Liver (tissue), 9 donors: ENCODE results near the gene SLC12A2. TPM values are rescaled to one million over a fixed set of nuclear protein-coding genes. Genes with fewer than 3 reads are reported as not detected.

Experiments used
- DNase-seq: peaks from one replicate; pipeline ENCODE4 v3.0.0-alpha.2; 2017; ENCODE audit warnings: low spot score
- H3K27ac ChIP-seq, 2 donors: one replicate each; pipeline ENCODE4 v1.7.0; 2013; ENCODE audit warnings: inconsistent platforms in 2 of 2, low read length in 2 of 2, control low read depth in 1 of 2, low read depth in 1 of 2, mild to moderate bottlenecking in 1 of 2
- H3K27me3 ChIP-seq, 4 donors: one replicate each; pipeline versions ENCODE4 v1.6.1 to v1.7.0; 2013; ENCODE audit warnings: low read length in 3 of 4, inconsistent platforms in 1 of 4, mild to moderate bottlenecking in 1 of 4, moderate library complexity in 1 of 4; ENCODE audit not compliant: control insufficient read depth in 4 of 4, insufficient read depth in 4 of 4
- H3K36me3 ChIP-seq, 4 donors: one replicate each; pipeline versions ENCODE4 v1.6.1 to v1.7.0; 2013; ENCODE audit warnings: low read length in 3 of 4, mild to moderate bottlenecking in 3 of 4, low read depth in 1 of 4, moderate library complexity in 1 of 4; ENCODE audit not compliant: control insufficient read depth in 4 of 4, insufficient read depth in 3 of 4
- H3K4me1 ChIP-seq, 4 donors: one replicate each; pipeline versions ENCODE4 v1.6.1 to v1.7.0; 2013; ENCODE audit warnings: low read length in 3 of 4, mild to moderate bottlenecking in 3 of 4, moderate library complexity in 1 of 4; ENCODE audit not compliant: control insufficient read depth in 4 of 4, insufficient read depth in 4 of 4
- H3K4me3 ChIP-seq, 3 donors: one replicate each; pipeline versions ENCODE4 v1.6.1 to v1.7.0; 2013; ENCODE audit warnings: low read length in 3 of 3, control low read depth in 1 of 3, low read depth in 1 of 3, mild to moderate bottlenecking in 1 of 3
- H3K9ac ChIP-seq, 2 donors: one replicate each; pipeline ENCODE4 v1.7.0; 2013; ENCODE audit warnings: low read length in 2 of 2, mild to moderate bottlenecking in 2 of 2, moderate library complexity in 2 of 2, control low read depth in 1 of 2, low read depth in 1 of 2
- H3K9me3 ChIP-seq, 4 donors: one replicate each; pipeline versions ENCODE4 v1.6.1 to v1.7.0; 2013; ENCODE audit warnings: low read length in 3 of 4; ENCODE audit not compliant: control insufficient read depth in 4 of 4
- CTCF ChIP-seq: fragments of 150-350 bp; IDR thresholded peaks from 2 replicates; pipeline ENCODE4 v1.5.1; 2017; ENCODE audit warnings: improper control_type of control experiment, low read depth, low read length; ENCODE audit not compliant: missing input control
- EGR1 ChIP-seq, 2 donors: IDR thresholded peaks; 2 replicates each; pipeline ENCODE4 v1.6.1; 2016 to 2018; ENCODE audit warnings: antibody characterized with exemption in 2 of 2, low read depth in 2 of 2
- FOXA1 ChIP-seq: IDR thresholded peaks from 2 replicates; pipeline ENCODE4 v1.6.1; 2016; ENCODE audit warnings: antibody characterized with exemption
- GABPA ChIP-seq, 2 donors: IDR thresholded peaks in 1 of 2; conservative IDR thresholded peaks in 1 of 2; 2 replicates each; pipeline ENCODE4 v1.6.1; 2016; ENCODE audit warnings: antibody characterized with exemption in 2 of 2, mild to moderate bottlenecking in 1 of 2, moderate library complexity in 1 of 2
- HNF4A ChIP-seq, 2 donors: conservative IDR thresholded peaks; 2 replicates each; pipeline ENCODE4 v1.6.1; 2016; ENCODE audit warnings: antibody characterized with exemption in 2 of 2, mild to moderate bottlenecking in 2 of 2
- HNF4G ChIP-seq: IDR thresholded peaks from 2 replicates; pipeline ENCODE4 v1.6.1; 2016; ENCODE audit warnings: antibody characterized with exemption
- JUND ChIP-seq, 2 donors: IDR thresholded peaks; 2 replicates each; pipeline ENCODE4 v1.6.1; 2016; ENCODE audit warnings: antibody characterized with exemption in 2 of 2
- NR2F2 ChIP-seq: IDR thresholded peaks from 2 replicates; pipeline ENCODE4 v1.6.1; 2016; ENCODE audit warnings: antibody characterized with exemption
- RAD21 ChIP-seq, 2 donors: IDR thresholded peaks; 2 replicates each; pipeline ENCODE4 v1.6.1; 2016; ENCODE audit warnings: antibody characterized with exemption in 2 of 2, mild to moderate bottlenecking in 2 of 2
- RXRA ChIP-seq, 2 donors: IDR thresholded peaks; 2 replicates each; pipeline ENCODE4 v1.6.1; 2017 to 2018; ENCODE audit warnings: antibody characterized with exemption in 2 of 2, mild to moderate bottlenecking in 1 of 2
- SP1 ChIP-seq: IDR thresholded peaks from 2 replicates; pipeline ENCODE4 v1.6.1; 2018; ENCODE audit warnings: antibody characterized with exemption, mild to moderate bottlenecking
- TAF1 ChIP-seq: conservative IDR thresholded peaks from 2 replicates; pipeline ENCODE4 v1.6.1; 2016; ENCODE audit warnings: antibody characterized with exemption, mild to moderate bottlenecking
- YY1 ChIP-seq: IDR thresholded peaks from 2 replicates; pipeline ENCODE4 v1.6.1; 2016; ENCODE audit warnings: antibody characterized with exemption, mild to moderate bottlenecking
- ZBTB33 ChIP-seq: IDR thresholded peaks from 2 replicates; pipeline ENCODE4 v1.6.1; 2016; ENCODE audit warnings: antibody characterized with exemption
- WGBS: extraction: QIAGEN DNeasy Blood & Tissue Kit; methylation state at CpG from one replicate; pipeline ENCODE4 v1.1.7; 2013; 5-methylcytosine and 5-hydroxymethylcytosine counted together
- polyA plus RNA-seq, 2 donors: library from polyadenylated mRNA; stranded (reverse) in 1 of 2; unstranded in 1 of 2; fragments of 200-250 nt in 1 of 2; fragments of >200 nt in 1 of 2; fragmentation: Nextera tagmentation in 1 of 2; extraction: Ambion mirVana in 1 of 2; gene quantifications; one replicate each; pipeline versions ENCODE4 v1.2.1 to v1.2.3, GENCODE V29; 2013 to 2015
- total RNA-seq, 2 donors: library from RNA; depleted of rRNA; stranded (reverse); fragments of >200 nt; gene quantifications; one replicate each; pipeline ENCODE4 v1.2.3, GENCODE V29; 2014
- TF ChIP-seq, protein P1 (sequence below): IDR thresholded peaks from 2 replicates; pipeline ENCODE4 v1.6.1; 2016; ENCODE audit warnings: antibody characterized with exemption
- TF ChIP-seq, protein P2 (sequence below): IDR thresholded peaks from 2 replicates; pipeline ENCODE4 v1.6.1; 2016; ENCODE audit warnings: antibody characterized with exemption
- TF ChIP-seq, protein P3 (sequence below): IDR thresholded peaks from 2 replicates; pipeline ENCODE4 v1.6.1; 2016; ENCODE audit warnings: antibody characterized with exemption, mild to moderate bottlenecking
- donor health status: healthy.
- donor health status: healthy.
- donor health status: healthy.
- donor health status: healthy.
- donor health status: healthy.

SLC12A2 gene
- total and polyA plus RNA-seq, 4 donors: 2.5 to 10.9 (median 5.7) TPM

DNA sequence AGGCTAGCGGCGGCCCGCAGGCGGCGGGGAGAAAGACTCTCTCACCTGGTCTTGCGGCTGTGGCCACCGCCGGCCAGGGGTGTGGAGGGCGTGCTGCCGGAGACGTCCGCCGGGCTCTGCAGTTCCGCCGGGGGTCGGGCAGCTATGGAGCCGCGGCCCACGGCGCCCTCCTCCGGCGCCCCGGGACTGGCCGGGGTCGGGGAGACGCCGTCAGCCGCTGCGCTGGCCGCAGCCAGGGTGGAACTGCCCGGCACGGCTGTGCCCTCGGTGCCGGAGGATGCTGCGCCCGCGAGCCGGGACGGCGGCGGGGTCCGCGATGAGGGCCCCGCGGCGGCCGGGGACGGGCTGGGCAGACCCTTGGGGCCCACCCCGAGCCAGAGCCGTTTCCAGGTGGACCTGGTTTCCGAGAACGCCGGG lies 253 bp downstream of the SLC12A2 start (continued):
- TF ChIP-seq CTCF (peak; percentile 4), GABPA (IDR thresholded peaks at IDR 0.05 in 1 of 2, conservative IDR thresholded peaks at IDR 0.05 in 1 of 2) (no peak), RAD21 (IDR thresholded peaks at IDR 0.05) (peak in 1 of 2 donors; percentile 24), TAF1 (peak; percentile 17), RXRA (IDR thresholded peaks at IDR 0.05) (no peak)
- TF ChIP-seq, protein P1, sequence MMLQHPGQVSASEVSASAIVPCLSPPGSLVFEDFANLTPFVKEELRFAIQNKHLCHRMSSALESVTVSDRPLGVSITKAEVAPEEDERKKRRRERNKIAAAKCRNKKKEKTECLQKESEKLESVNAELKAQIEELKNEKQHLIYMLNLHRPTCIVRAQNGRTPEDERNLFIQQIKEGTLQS: no peak

DNA sequence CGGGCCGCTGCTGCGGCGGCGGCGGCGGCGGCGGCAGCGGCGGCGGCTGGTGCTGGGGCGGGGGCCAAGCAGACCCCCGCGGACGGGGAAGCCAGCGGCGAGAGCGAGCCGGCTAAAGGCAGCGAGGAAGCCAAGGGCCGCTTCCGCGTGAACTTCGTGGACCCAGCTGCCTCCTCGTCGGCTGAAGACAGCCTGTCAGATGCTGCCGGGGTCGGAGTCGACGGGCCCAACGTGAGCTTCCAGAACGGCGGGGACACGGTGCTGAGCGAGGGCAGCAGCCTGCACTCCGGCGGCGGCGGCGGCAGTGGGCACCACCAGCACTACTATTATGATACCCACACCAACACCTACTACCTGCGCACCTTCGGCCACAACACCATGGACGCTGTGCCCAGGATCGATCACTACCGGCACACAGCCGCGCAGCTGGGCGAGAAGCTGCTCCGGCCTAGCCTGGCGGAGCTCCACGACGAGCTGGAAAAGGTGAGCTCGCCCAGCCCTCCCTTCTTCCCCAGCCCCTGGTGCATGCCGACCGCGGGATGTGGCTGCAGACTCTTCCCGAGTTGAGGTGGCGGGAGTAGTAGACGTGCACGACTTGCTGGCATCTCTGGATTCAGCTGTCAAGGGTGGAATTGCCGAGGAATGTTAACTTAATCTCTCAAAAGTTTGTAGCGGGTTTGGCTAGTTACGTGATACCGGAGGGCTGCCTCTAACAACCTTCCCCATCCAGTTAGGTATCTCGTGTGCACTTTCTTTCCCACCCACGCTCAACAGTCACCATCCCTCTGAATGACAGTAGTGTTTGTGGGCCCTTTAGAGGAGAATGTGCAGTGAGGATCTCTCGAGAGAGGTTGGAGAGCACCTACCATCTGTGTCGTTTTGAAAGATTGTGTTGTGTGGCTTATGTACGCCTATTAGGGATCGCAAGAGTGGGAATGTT lies 932 bp downstream of the SLC12A2 start:
- peak; percentile 36 for DNase-seq
- Histone ChIP-seq H3K36me3 (no peaks in the 10 kb centered on the region), H3K9me3 (no peaks in the 10 kb centered on the region), H3K4me1 (peaks cover 4 to 14% (median 11%) of the 10 kb centered on the region in 4 donors), H3K27ac (no peak overlapping the region), H3K4me3 (peak overlapping the region; percentile 51 to 79 (median 78)), H3K27me3 (no peaks in the 10 kb centered on the region), H3K9ac (peak overlapping the region; percentile 8 to 36)
- 5% methylated on average over 71 of the region's 71 CpGs for WGBS
- peak; percentile 29 for TF ChIP-seq YY1
- no peak for TF ChIP-seq JUND (IDR thresholded peaks at IDR 0.05)
- TF ChIP-seq EGR1 (IDR thresholded peaks at IDR 0.05; ENCODE audit: low read depth in 2 of 2): no peak

DNA sequence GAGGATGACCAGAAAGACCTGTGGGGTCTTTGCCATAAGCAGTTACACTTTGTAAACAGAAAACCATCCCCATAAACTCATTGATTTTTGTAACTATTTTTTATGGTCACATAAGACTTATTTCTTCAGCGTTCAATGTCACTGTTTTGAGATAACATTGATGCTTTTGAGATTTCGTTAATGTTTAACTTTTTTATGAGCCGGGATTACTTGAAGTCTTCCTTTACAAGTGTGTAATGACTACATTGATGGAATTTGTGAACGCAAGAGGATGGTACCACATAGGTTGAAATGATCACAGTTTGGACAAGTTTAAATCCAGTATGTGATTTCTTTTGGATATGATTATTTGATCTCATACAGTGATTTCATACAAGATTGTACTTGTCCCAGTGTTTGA lies 1.8 kb downstream of the SLC12A2 start:
- H3K27ac ChIP-seq: no peak overlapping the region

More for the DNA sequence above, 1.8 kb downstream of the SLC12A2 start:
- TF ChIP-seq RAD21 (IDR thresholded peaks at IDR 0.05) (no peak), JUND (IDR thresholded peaks at IDR 0.05) (no peak), HNF4A (conservative IDR thresholded peaks at IDR 0.05) (no peak), HNF4G (no peak), GABPA (IDR thresholded peaks at IDR 0.05 in 1 of 2, conservative IDR thresholded peaks at IDR 0.05 in 1 of 2) (no peak), CTCF (no peak), ZBTB33 (no peak), TAF1 (no peak), SP1 (no peak), RXRA (IDR thresholded peaks at IDR 0.05) (no peak), FOXA1 (no peak), YY1 (no peak), NR2F2 (no peak)
- TF ChIP-seq, protein P2, sequence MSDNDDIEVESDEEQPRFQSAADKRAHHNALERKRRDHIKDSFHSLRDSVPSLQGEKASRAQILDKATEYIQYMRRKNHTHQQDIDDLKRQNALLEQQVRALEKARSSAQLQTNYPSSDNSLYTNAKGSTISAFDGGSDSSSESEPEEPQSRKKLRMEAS: no peak
- TF ChIP-seq, protein P3, sequence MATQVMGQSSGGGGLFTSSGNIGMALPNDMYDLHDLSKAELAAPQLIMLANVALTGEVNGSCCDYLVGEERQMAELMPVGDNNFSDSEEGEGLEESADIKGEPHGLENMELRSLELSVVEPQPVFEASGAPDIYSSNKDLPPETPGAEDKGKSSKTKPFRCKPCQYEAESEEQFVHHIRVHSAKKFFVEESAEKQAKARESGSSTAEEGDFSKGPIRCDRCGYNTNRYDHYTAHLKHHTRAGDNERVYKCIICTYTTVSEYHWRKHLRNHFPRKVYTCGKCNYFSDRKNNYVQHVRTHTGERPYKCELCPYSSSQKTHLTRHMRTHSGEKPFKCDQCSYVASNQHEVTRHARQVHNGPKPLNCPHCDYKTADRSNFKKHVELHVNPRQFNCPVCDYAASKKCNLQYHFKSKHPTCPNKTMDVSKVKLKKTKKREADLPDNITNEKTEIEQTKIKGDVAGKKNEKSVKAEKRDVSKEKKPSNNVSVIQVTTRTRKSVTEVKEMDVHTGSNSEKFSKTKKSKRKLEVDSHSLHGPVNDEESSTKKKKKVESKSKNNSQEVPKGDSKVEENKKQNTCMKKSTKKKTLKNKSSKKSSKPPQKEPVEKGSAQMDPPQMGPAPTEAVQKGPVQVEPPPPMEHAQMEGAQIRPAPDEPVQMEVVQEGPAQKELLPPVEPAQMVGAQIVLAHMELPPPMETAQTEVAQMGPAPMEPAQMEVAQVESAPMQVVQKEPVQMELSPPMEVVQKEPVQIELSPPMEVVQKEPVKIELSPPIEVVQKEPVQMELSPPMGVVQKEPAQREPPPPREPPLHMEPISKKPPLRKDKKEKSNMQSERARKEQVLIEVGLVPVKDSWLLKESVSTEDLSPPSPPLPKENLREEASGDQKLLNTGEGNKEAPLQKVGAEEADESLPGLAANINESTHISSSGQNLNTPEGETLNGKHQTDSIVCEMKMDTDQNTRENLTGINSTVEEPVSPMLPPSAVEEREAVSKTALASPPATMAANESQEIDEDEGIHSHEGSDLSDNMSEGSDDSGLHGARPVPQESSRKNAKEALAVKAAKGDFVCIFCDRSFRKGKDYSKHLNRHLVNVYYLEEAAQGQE: no peak
- TF ChIP-seq, protein P1: no peak
- no peak for DNase-seq
- 40% methylated on average over 4 of the region's 4 CpGs for WGBS
- no peaks in the 10 kb centered on the region for H3K36me3 ChIP-seq
- peak overlapping the region in 1 of 3 donors; percentile 78 for H3K4me3 ChIP-seq
- H3K9ac ChIP-seq: peak overlapping the region in 1 of 2 donors; percentile 8
- H3K9me3 ChIP-seq: no peaks in the 10 kb centered on the region
- H3K4me1 ChIP-seq: peaks cover 3 to 14% (median 11%) of the 10 kb centered on the region in 4 donors
- H3K27me3 ChIP-seq: no peaks in the 10 kb centered on the region
